Measurements from ENCODE around the gene PHKG1.
"Not testable (repeated sequence)": the region's sequence is repeated elsewhere in the genome, so short reads cannot be mapped to it uniquely, and the experiment has no call there.

The PHKG1 gene

GRCh38 chr7:56083150-56083785 is 9.5 kb downstream of the PHKG1 start:
- H3K27me3 Mint-ChIP-seq (ENCODE audit: low read depth, poor library complexity) = peaks cover 3% of the 10 kb centered on the region
- peaks cover 35% of the 10 kb centered on the region for H3K36me3 Mint-ChIP-seq (ENCODE audit: low read depth)
- peaks cover 6% of the 10 kb centered on the region for H3K4me1 Mint-ChIP-seq
- no peak for TF ChIP-seq CTCF (IDR thresholded peaks at IDR 0.05)
- no peak for DNase-seq
- no peaks in the 10 kb centered on the region for H3K9me3 Mint-ChIP-seq
- H3K4me3 Mint-ChIP-seq = no peak overlapping the region
- H3K27ac Mint-ChIP-seq = peak overlapping the region; percentile 81

DNA sequence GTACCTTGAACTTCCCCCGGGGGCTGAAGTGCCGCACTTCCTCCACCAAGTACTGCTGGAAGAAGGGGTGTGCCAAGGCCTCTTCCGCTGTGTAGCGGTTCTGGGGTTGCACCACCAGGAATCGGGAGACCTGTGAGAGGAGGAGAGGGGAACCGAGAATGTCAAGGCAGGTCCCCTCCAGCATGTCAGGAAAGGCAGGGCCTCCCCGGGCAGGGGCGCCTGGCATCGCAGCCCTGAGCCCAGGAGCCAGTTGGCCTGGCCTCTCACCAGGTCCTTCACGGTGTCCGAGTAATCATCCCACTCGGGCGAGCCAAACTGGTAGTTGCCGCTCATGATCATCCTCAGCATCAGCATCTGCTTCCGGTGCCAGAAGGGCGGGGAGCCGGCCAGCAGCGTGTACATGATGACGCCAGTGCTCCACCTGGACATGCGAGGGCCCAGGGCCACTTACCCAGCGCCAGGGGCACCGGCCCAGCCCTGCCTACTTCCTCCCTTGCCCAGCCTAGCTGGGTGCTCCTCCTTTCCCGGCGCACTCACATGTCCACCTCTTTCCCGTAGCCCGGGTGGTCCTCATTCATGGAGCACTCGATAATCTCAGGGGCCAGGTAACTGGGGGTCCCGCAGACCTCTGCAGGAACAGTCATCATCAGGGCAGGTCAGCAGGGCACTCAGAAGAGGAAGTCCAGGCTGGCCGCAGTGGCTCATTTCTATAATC is 11.0 kb downstream of the PHKG1 start:
- peaks cover 36% of the 10 kb centered on the region for H3K36me3 Mint-ChIP-seq (ENCODE audit: low read depth)
- peaks cover 3% of the 10 kb centered on the region for H3K27me3 Mint-ChIP-seq (ENCODE audit: low read depth, poor library complexity)
- no peaks in the 10 kb centered on the region for H3K9me3 Mint-ChIP-seq
- no peak for TF ChIP-seq CTCF (IDR thresholded peaks at IDR 0.05)
- H3K4me3 Mint-ChIP-seq = no peak overlapping the region
- peaks cover 6% of the 10 kb centered on the region for H3K4me1 Mint-ChIP-seq
- H3K27ac Mint-ChIP-seq = peak overlapping the region; percentile 80
- DNase-seq = no peak

GRCh38 chr7:56080726-56081435 is 11.9 kb downstream of the PHKG1 start:
- H3K36me3 Mint-ChIP-seq (ENCODE audit: low read depth) = peaks cover 38% of the 10 kb centered on the region
- DNase-seq; H3K9me3 Mint-ChIP-seq; H3K4me3 Mint-ChIP-seq; H3K27ac Mint-ChIP-seq; H3K27me3 Mint-ChIP-seq (ENCODE audit: low read depth, poor library complexity); H3K4me1 Mint-ChIP-seq: not testable (repeated sequence)

DNA sequence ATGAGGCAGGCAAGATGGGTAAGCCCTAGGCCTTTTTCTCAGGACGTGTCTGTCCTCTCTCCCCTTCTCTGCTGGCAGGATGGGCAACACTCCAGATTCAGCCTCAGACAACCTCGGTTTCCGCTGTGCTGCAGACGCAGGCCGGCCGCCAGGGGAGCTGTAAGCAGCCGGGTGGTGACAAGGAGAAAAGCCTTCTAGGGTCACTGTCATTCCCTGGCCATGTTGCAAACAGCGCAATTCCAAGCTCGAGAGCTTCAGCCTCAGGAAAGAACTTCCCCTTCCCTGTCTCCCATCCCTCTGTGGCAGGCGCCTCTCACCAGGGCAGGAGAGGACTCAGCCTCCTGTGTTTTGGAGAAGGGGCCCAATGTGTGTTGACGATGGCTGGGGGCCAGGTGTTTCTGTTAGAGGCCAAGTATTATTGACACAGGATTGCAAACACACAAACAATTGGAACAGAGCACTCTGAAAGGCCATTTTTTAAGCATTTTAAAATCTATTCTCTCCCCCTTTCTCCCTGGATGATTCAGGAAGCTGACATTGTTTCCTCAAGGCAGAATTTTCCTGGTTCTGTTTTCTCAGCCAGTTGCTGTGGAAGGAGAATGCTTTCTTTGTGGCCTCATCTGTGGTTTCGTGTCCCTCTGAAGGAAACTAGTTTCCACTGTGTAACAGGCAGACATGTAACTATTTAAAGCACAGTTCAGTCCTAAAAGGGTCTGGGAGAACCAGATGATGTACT is 13.1 kb downstream of the PHKG1 start:
- TF ChIP-seq CTCF (IDR thresholded peaks at IDR 0.05) = no peak
- peaks cover 40% of the 10 kb centered on the region for H3K36me3 Mint-ChIP-seq (ENCODE audit: low read depth)
- DNase-seq = no peak
- no peaks in the 10 kb centered on the region for H3K9me3 Mint-ChIP-seq
- H3K27me3 Mint-ChIP-seq (ENCODE audit: low read depth, poor library complexity) = peaks cover 3% of the 10 kb centered on the region
- H3K4me3 Mint-ChIP-seq = no peak overlapping the region
- peaks cover 6% of the 10 kb centered on the region for H3K4me1 Mint-ChIP-seq
- H3K27ac Mint-ChIP-seq = peak overlapping the region; percentile 57

DNA sequence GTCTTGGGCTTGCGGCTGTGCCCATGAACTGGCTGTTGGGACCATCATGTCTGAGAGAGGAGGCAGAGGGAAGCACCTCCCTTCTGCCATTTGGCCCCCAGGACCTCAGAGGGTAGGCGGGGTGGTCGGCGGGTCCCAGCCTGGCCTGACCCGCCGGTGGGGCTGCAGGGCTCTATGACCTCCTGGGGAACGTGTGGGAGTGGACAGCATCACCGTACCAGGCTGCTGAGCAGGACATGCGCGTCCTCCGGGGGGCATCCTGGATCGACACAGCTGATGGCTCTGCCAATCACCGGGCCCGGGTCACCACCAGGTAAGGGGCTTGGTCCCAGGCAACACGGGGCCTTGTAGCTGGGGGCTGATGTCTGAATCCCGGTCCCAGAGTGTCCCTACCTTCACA is 14.6 kb downstream of the PHKG1 start:
- Mint-ChIP-seq H3K4me3 (no peak overlapping the region), H3K9me3 (no peaks in the 10 kb centered on the region), H3K36me3 (ENCODE audit: low read depth) (peaks cover 39% of the 10 kb centered on the region), H3K4me1 (peaks cover 7% of the 10 kb centered on the region), H3K27ac (no peak overlapping the region), H3K27me3 (ENCODE audit: low read depth, poor library complexity) (peaks cover 3% of the 10 kb centered on the region)
- DNase-seq = no peak
- no peak for TF ChIP-seq CTCF (IDR thresholded peaks at IDR 0.05)

GRCh38 chr7:56077681-56078080 is 15.1 kb downstream of the PHKG1 start:
- H3K36me3 Mint-ChIP-seq (ENCODE audit: low read depth) = peaks cover 43% of the 10 kb centered on the region
- no peak overlapping the region for H3K4me3 Mint-ChIP-seq
- no peak overlapping the region for H3K27ac Mint-ChIP-seq
- peaks cover 3% of the 10 kb centered on the region for H3K27me3 Mint-ChIP-seq (ENCODE audit: low read depth, poor library complexity)
- no peaks in the 10 kb centered on the region for H3K9me3 Mint-ChIP-seq
- no peak for DNase-seq
- peaks cover 6% of the 10 kb centered on the region for H3K4me1 Mint-ChIP-seq
- no peak for TF ChIP-seq CTCF (IDR thresholded peaks at IDR 0.05)
